Measurements from ENCODE around the gene GRAMD2A.

GRCh38 chr15:72197460-72198355, at the start of gene GRAMD2A:
- TF ChIP-seq CTCF (IDR thresholded peaks at IDR 0.05): no peak
- TF ChIP-seq POLR2A (IDR thresholded peaks at IDR 0.05): no peak
- no peak for TF ChIP-seq EP300 (IDR thresholded peaks at IDR 0.05; ENCODE audit: low read depth)

All from transverse colon (tissue), 3 donors.